Stimulated activated CD8-positive, alpha-beta memory T cell treated with anti-CD3 and anti-CD28 coated beads, Interleukin-12 subunit alpha, Interleukin-12 subunit beta, amount 100 ng/mL, for 4 hours (primary cell): ENCODE results near the gene XAF1.
"Not testable (repeated sequence)": the region's sequence is repeated elsewhere in the genome, so short reads cannot be mapped to it uniquely, and the experiment has no call there.

Source experiments
- DNase-seq: peaks from one replicate; pipeline ENCODE4 v3.0.0-alpha.2; 2020; ENCODE audit warnings: low read depth

XAF1 gene

GRCh38 chr17:6753546-6753945, 2.3 kb upstream of the XAF1 start:
- no peak for DNase-seq

- DNase-seq: no peak
Observed at GRCh38 chr17:6755281-6755680, 565 bp upstream of the XAF1 start.

- DNase-seq: no peak
Observed at GRCh38 chr17:6756425-6757031, 682 bp downstream of the XAF1 start.

- no peak for DNase-seq
Observed at GRCh38 chr17:6757747-6758146, 1.9 kb downstream of the XAF1 start.

- no peak for DNase-seq
Observed at GRCh38 chr17:6761779-6762178, 5.9 kb downstream of the XAF1 start.

GRCh38 chr17:6768447-6768846, 12.6 kb downstream of the XAF1 start:
- no peak for DNase-seq

GRCh38 chr17:6772016-6772415, 16.2 kb downstream of the XAF1 start:
- DNase-seq: no peak

- DNase-seq: not testable (repeated sequence)
Observed at GRCh38 chr17:6774906-6775305, 19.1 kb downstream of the XAF1 start.

- DNase-seq: no peak
Observed at GRCh38 chr17:6775871-6776405, 20.1 kb downstream of the XAF1 start, which contains the start of gene FBXO39. Gene FBXO39 (plus strand): TSS chr17:6776215. CDS start chr17:6779869, 3,654 bp downstream.

GRCh38 chr17:6779411-6779810, 23.6 kb downstream of the XAF1 start:
- no peak for DNase-seq

GRCh38 chr17:6780001-6780400, 24.2 kb downstream of the XAF1 start:
- DNase-seq: no peak

GRCh38 chr17:6780886-6781285, 25.0 kb downstream of the XAF1 start:
- no peak for DNase-seq

- no peak for DNase-seq
Observed at GRCh38 chr17:6782244-6782643, 26.4 kb downstream of the XAF1 start.

GRCh38 chr17:6786618-6787017, 30.8 kb downstream of the XAF1 start:
- no peak for DNase-seq

GRCh38 chr17:6787081-6787693, 31.3 kb downstream of the XAF1 start:
- DNase-seq: no peak

- DNase-seq: no peak
Observed at GRCh38 chr17:6789146-6789545, 33.3 kb downstream of the XAF1 start.

- no peak for DNase-seq
Observed at GRCh38 chr17:6793748-6794493, 38.1 kb downstream of the XAF1 start.

GRCh38 chr17:6796017-6796886, 40.4 kb downstream of the XAF1 start:
- DNase-seq: no peak

GRCh38 chr17:6796887-6797490, 41.1 kb downstream of the XAF1 start:
- DNase-seq: no peak

GRCh38 chr17:6797718-6798351, 42.0 kb downstream of the XAF1 start:
- DNase-seq: no peak

- DNase-seq: no peak
Observed at GRCh38 chr17:6799738-6800137, 43.9 kb downstream of the XAF1 start.
